GM12878 (cell line): ENCODE data around the gene CD7. TPM values are rescaled to one million over a fixed set of nuclear protein-coding genes. Genes with fewer than 3 reads are reported as not detected.

ENCODE experiments used
- ATAC-seq: fragments of 200-7000 bp; cut with Tn5 transposase; 3 replicates; pipeline ENCODE4 v1.9.1; 2020; ENCODE audit warnings: mild to moderate bottlenecking, moderate library complexity
- BruUV-seq: library from RNA; stranded (reverse); fragments of 400-500 nt; replicated peaks from 2 replicates; lab custom pipeline; 2021; lab: Mats Ljungman, UMichigan
- CTCF ChIA-PET: fragments of 300-600 bp; sonication (Branson Sonifier 250); formaldehyde crosslinking; extraction: SDS; loops from one replicate; lab custom pipeline; 2021; ENCODE audit warnings: inconsistent platforms; lab: Yijun Ruan, JAX
- POLR2A ChIA-PET: fragments of 350-600 bp; formaldehyde crosslinking; extraction: SDS; loops from one replicate; lab custom pipeline; 2021; ENCODE audit warnings: inconsistent platforms; lab: Charles Lee
- RAD21 ChIA-PET: fragments of 300-600 bp; sonication (Branson Sonifier 250); formaldehyde crosslinking; loops from one replicate; lab custom pipeline; 2023; ENCODE audit warnings: antibody characterized with exemption; ENCODE audit not compliant: unreplicated experiment; lab: Charles Lee
- SMC1A ChIA-PET: fragments of 300-600 bp; sonication (Branson Sonifier 250); formaldehyde crosslinking; loops from one replicate; lab custom pipeline; 2023; ENCODE audit not compliant: unreplicated experiment, uncharacterized antibody; lab: Charles Lee
- DNase-seq: peaks from one replicate; pipeline ENCODE4 v3.0.0-alpha.2; 2011; ENCODE audit warnings: low read depth, low spot score
- FAIRE-seq: peaks from 3 replicates; lab custom pipeline; 2011; peaks lifted over from hg19 to GRCh38; lab: Jason Lieb, UNC
- H2AFZ ChIP-seq: 2 replicates; pipeline ENCODE4 v1.6.0; 2011; ENCODE audit warnings: low read depth, low read length, control low read depth; ENCODE audit not compliant: control insufficient read depth
- H3K27ac ChIP-seq: 2 replicates; pipeline ENCODE4 v1.5.1; 2011; ENCODE audit warnings: control low read depth; ENCODE audit not compliant: control insufficient read depth, insufficient read depth
- H3K27me3 ChIP-seq, 2 experiments: replicated peaks in 1 of 2; 2 replicates each; pipeline versions ENCODE4 v1.6.0 to v1.6.1; 2011; ENCODE audit warnings: low read length in 1 of 2; ENCODE audit not compliant: control insufficient read depth in 2 of 2, insufficient read depth in 2 of 2
- H3K36me3 ChIP-seq, 2 experiments: 2 replicates each; pipeline ENCODE4 v1.5.1; 2011; ENCODE audit warnings: low read length in 1 of 2; ENCODE audit not compliant: control insufficient read depth in 2 of 2, insufficient read depth in 2 of 2
- H3K4me1 ChIP-seq: 2 replicates; pipeline ENCODE4 v1.6.1; 2011; ENCODE audit warnings: mild to moderate bottlenecking, low read length, moderate library complexity, mixed read lengths; ENCODE audit not compliant: control insufficient read depth, insufficient read depth
- H3K4me2 ChIP-seq: 2 replicates; pipeline ENCODE4 v1.6.0; 2011; ENCODE audit warnings: control low read depth; ENCODE audit not compliant: control insufficient read depth, insufficient read depth
- H3K4me3 ChIP-seq: fragments of 200-600 bp; sonication (generic); 2 replicates; pipeline ENCODE4 v1.5.1; 2016
- H3K79me2 ChIP-seq: 2 replicates; pipeline ENCODE4 v1.6.0; 2011; ENCODE audit warnings: low read length; ENCODE audit not compliant: control insufficient read depth, insufficient read depth
- H3K9ac ChIP-seq: 2 replicates; pipeline ENCODE4 v1.8.0; 2011; ENCODE audit warnings: low read length, control low read depth, mixed read lengths; ENCODE audit not compliant: control insufficient read depth, insufficient read depth
- H3K9me3 ChIP-seq: replicated peaks from 3 replicates; pipeline ENCODE4 v1.5.1; 2011; ENCODE audit warnings: mild to moderate bottlenecking, low read length; ENCODE audit not compliant: control insufficient read depth, insufficient read depth
- H4K20me1 ChIP-seq: 2 replicates; pipeline ENCODE4 v1.6.0; 2011; ENCODE audit not compliant: control insufficient read depth, insufficient read depth
- BRCA1 ChIP-seq: IDR thresholded peaks from 2 replicates; pipeline ENCODE4 v1.6.1; 2011; ENCODE audit warnings: low read depth, low read length, improper control_type of control experiment
- E2F4 ChIP-seq: IDR thresholded peaks from 2 replicates; pipeline ENCODE4 v1.6.1; 2012; ENCODE audit warnings: low read depth, low read length, improper control_type of control experiment
- FOXM1 ChIP-seq: IDR thresholded peaks from 2 replicates; pipeline ENCODE4 v1.6.1; 2012; ENCODE audit warnings: low read depth, mild to moderate bottlenecking, inconsistent platforms, low read length, moderate library complexity
- IRF3 ChIP-seq: fragments of 450-650 bp; IDR thresholded peaks from 2 replicates; pipeline ENCODE4 v1.6.1; 2014; ENCODE audit warnings: mild to moderate bottlenecking
- JUND ChIP-seq: IDR thresholded peaks from 2 replicates; pipeline ENCODE4 v1.6.1; 2012; ENCODE audit warnings: low read depth, mild to moderate bottlenecking, low read length, improper control_type of control experiment, moderate library complexity
- NFYA ChIP-seq: IDR thresholded peaks from 2 replicates; pipeline ENCODE4 v1.6.1; 2011; ENCODE audit warnings: low read depth, mild to moderate bottlenecking, low read length, improper control_type of control experiment, borderline replicate concordance
- NFYB ChIP-seq: IDR thresholded peaks from 2 replicates; pipeline ENCODE4 v1.6.1; 2011; ENCODE audit warnings: low read depth, mild to moderate bottlenecking, low read length, improper control_type of control experiment, moderate library complexity; ENCODE audit not compliant: insufficient read depth
- PAX5 ChIP-seq: IDR thresholded peaks from 2 replicates; pipeline ENCODE4 v1.6.1; 2011; ENCODE audit warnings: low read depth, low read length, borderline replicate concordance
- PAX8 ChIP-seq: fragments of 450-650 bp; IDR thresholded peaks from 2 replicates; pipeline ENCODE4 v1.6.1; 2017; ENCODE audit warnings: mild to moderate bottlenecking, moderate library complexity
- POLR2AphosphoS2 ChIP-seq: IDR thresholded peaks from 2 replicates; pipeline ENCODE4 v1.6.1; 2011; ENCODE audit warnings: low read depth, mild to moderate bottlenecking, low read length, improper control_type of control experiment, moderate library complexity
- POLR2AphosphoS5 ChIP-seq: IDR thresholded peaks from 2 replicates; pipeline ENCODE4 v1.6.1; 2011; ENCODE audit warnings: mild to moderate bottlenecking, low read length, inconsistent platforms
- RAD21 ChIP-seq: IDR thresholded peaks from 2 replicates; pipeline ENCODE4 v1.6.1; 2011; ENCODE audit warnings: mild to moderate bottlenecking, low read depth, low read length, moderate library complexity; ENCODE audit not compliant: insufficient read depth
- SPI1 ChIP-seq: IDR thresholded peaks from 2 replicates; pipeline ENCODE4 v1.6.1; 2011; ENCODE audit warnings: low read depth, mild to moderate bottlenecking, low read length, moderate library complexity, borderline replicate concordance; ENCODE audit not compliant: insufficient read depth
- TBL1XR1 ChIP-seq: IDR thresholded peaks from 2 replicates; pipeline ENCODE4 v1.6.1; 2012; ENCODE audit warnings: low read depth, low read length, improper control_type of control experiment
- ZNF274 ChIP-seq: IDR thresholded peaks from one replicate; pipeline ENCODE4 v1.8.0; 2011; ENCODE audit not compliant: insufficient read length, insufficient read depth
- ZSCAN29 ChIP-seq: fragments of 450-650 bp; IDR thresholded peaks from 2 replicates; pipeline ENCODE4 v1.6.1; 2017; ENCODE audit warnings: mild to moderate bottlenecking, moderate library complexity
- WGBS: methylation state at CpG from one replicate; pipeline ENCODE4 v1.1.6; 2016; ENCODE audit warnings: low lambda C conversion rate; ENCODE audit not compliant: insufficient replicate concordance, insufficient coverage; ENCODE audit errors: missing lambda C conversion rate; 5-methylcytosine and 5-hydroxymethylcytosine counted together
- in situ Hi-C: fragments of 300-500 bp; cut with MboI; formaldehyde crosslinking; loops from 9 replicates; pipeline ENCODE4 v1.14.3; 2018; ENCODE audit warnings: mixed read lengths
- intact Hi-C: fragments of 100-400 bp; cut with micrococcal nuclease; formaldehyde crosslinking; loops from one replicate; pipeline ENCODE4 v1.14.2; 2022; ENCODE audit not compliant: unreplicated experiment
- polyA plus RNA-seq, 11 experiments: library from polyadenylated mRNA; depleted of rRNA in 4 of 11; unstranded in 6 of 11; stranded (reverse) in 5 of 11; fragments of >200 nt; fragmentation: Nextera tagmentation in 4 of 11; fragmentation: Illumina TruSeq in 1 of 11; extraction: Ambion mirVana in 4 of 11; extraction: Trizol in 1 of 11; gene quantifications; 1 replicate in 1 of 11; 2 replicates in 10 of 11; pipeline versions ENCODE4 v1.2.1 to v1.2.3, GENCODE V29; 2011 to 2016; ENCODE audit warnings: inconsistent platforms in 2 of 11, missing spikeins in 2 of 11, low read depth in 1 of 11
- total RNA-seq, 4 experiments: library from RNA; depleted of rRNA in 3 of 4; stranded (reverse); fragments of >200 nt in 3 of 4; fragmentation: Illumina TruSeq in 1 of 4; extraction: Trizol in 1 of 4; gene quantifications; 2 replicates each; pipeline versions ENCODE4 v1.2.1 to v1.2.3, GENCODE V29; 2013 to 2021

CD7 gene
- total and polyA plus RNA-seq, 10 of the 15 experiments (the other 5 are each of a cell fraction or from before 2014, with no cell fraction given): 0.33 TPM; not detected in 9

- ATAC-seq: no peak
- in situ Hi-C loops: no loop called here
- no TSS peak for BruUV-seq
These were observed 38.5 kb upstream of the CD7 start for GRCh38 chr17:82355770-82356427.

GRCh38 chr17:82354804-82355308 lies 37.4 kb upstream of the CD7 start:
- no TSS peak for BruUV-seq
- H3K9ac ChIP-seq: no peak overlapping the region
- no peak for FAIRE-seq
- no peaks in the 10 kb centered on the region for H3K36me3 ChIP-seq
- H3K79me2 ChIP-seq: no peaks in the 10 kb centered on the region
- no peaks in the 10 kb centered on the region for H3K9me3 ChIP-seq
- 47% methylated on average over 4 of the region's 7 CpGs for WGBS
- H4K20me1 ChIP-seq: no peaks in the 10 kb centered on the region
- intact Hi-C loops (loop anchor here (5.0 kb wide), 1 partner anchor 137 kb away; no protein-coding TSS in a partner anchor), in situ Hi-C loops (loop anchor here (5.0 kb wide), 2 partner anchors 52 to 197 kb away; no protein-coding TSS in a partner anchor)
- no peak overlapping the region for H2AFZ ChIP-seq
- H3K27me3 ChIP-seq: no peaks in the 10 kb centered on the region
- no peak overlapping the region for H3K4me2 ChIP-seq
- peaks cover 19% of the 10 kb centered on the region for H3K4me1 ChIP-seq
- H3K4me3 ChIP-seq: no peak overlapping the region
- ChIA-PET POLR2A (no interaction called here), RAD21 (interaction anchor here (0.6 kb wide), 1 partner anchor 39 kb away, joined by 3 read pairs; no protein-coding TSS in a partner anchor), SMC1A (no interaction called here), CTCF (no interaction called here)
- no peak for DNase-seq
- no peak for ATAC-seq
- no peak overlapping the region for H3K27ac ChIP-seq
- TF ChIP-seq NFYA (no peak), NFYB (no peak), PAX8 (no peak), POLR2AphosphoS2 (no peak), SPI1 (no peak), ZSCAN29 (no peak), TBL1XR1 (no peak), IRF3 (no peak), JUND (no peak), BRCA1 (no peak), E2F4 (no peak), RAD21 (no peak), ZNF274 (no peak), POLR2AphosphoS5 (no peak)

More at GRCh38 chr17:82355770-82356427, 38.5 kb upstream of the CD7 start:
- H3K27ac ChIP-seq: no peak overlapping the region
- DNase-seq (no peak), FAIRE-seq (no peak)
- SMC1A ChIA-PET: interaction anchor here (0.8 kb wide), 1 partner anchor 63 kb away, joined by 5 read pairs; the partner anchor contains the start of gene OGFOD3
- no peaks in the 10 kb centered on the region for H3K9me3 ChIP-seq
- no peak overlapping the region for H3K9ac ChIP-seq
- no peaks in the 10 kb centered on the region for H3K27me3 ChIP-seq
- H3K79me2 ChIP-seq: no peaks in the 10 kb centered on the region
- RAD21 ChIA-PET: no interaction called here
- intact Hi-C loops: no loop called here
- H2AFZ ChIP-seq: no peak overlapping the region
- CTCF ChIA-PET: interaction anchor here (1.5 kb wide), 1 partner anchor 196 kb away, joined by 3 read pairs; no protein-coding TSS in a partner anchor
- POLR2A ChIA-PET: no interaction called here
- H3K4me1 ChIP-seq: peaks cover 14% of the 10 kb centered on the region
- no peaks in the 10 kb centered on the region for H3K36me3 ChIP-seq
- no peak overlapping the region for H3K4me2 ChIP-seq
- 72% methylated on average over 11 of the region's 11 CpGs for WGBS
- TF ChIP-seq FOXM1 (no peak), PAX5 (0 out of 2 replicates have a peak, but pooled peaks have one; percentile 29)
- H3K4me3 ChIP-seq: no peak overlapping the region
- no peaks in the 10 kb centered on the region for H4K20me1 ChIP-seq
